ENCODE measurements around the gene SMTNL1.

SMTNL1 gene

GRCh38 chr11:57567515-57568329, 30.3 kb downstream of the SMTNL1 start, which contains the start of gene UBE2L6:
TSS of gene UBE2L6 (minus strand) at chr11:57567672. CDS start at chr11:57567611, 61 bp downstream.
- peak; percentile 40 for TF ChIP-seq CTCF (IDR thresholded peaks at IDR 0.05; ENCODE audit: low read depth, low read length, missing control alignments)
- peak within 1 kb of the TSS; percentile 84 for H3K4me3 ChIP-seq (ENCODE audit: low read depth, low read length)
- DNase-seq (ENCODE audit: low read depth) = no peak

- TF ChIP-seq CTCF (IDR thresholded peaks at IDR 0.05; ENCODE audit: low read depth, low read length, missing control alignments) = peak; percentile 92
- H3K4me3 ChIP-seq (ENCODE audit: low read depth, low read length) = peak overlapping the region; percentile 84
- DNase-seq (ENCODE audit: low read depth) = peak; percentile 43
Measured at GRCh38 chr11:57568330-57568766, 31.0 kb downstream of the SMTNL1 start.

GRCh38 chr11:57571606-57572005, 34.2 kb downstream of the SMTNL1 start:
- H3K4me3 ChIP-seq (ENCODE audit: low read depth, low read length) = no peak overlapping the region
- DNase-seq (ENCODE audit: low read depth) = no peak
- no peak for TF ChIP-seq CTCF (IDR thresholded peaks at IDR 0.05; ENCODE audit: low read depth, low read length, missing control alignments)

GRCh38 chr11:57574061-57574460, 36.7 kb downstream of the SMTNL1 start:
- no peak overlapping the region for H3K4me3 ChIP-seq (ENCODE audit: low read depth, low read length)
- TF ChIP-seq CTCF (IDR thresholded peaks at IDR 0.05; ENCODE audit: low read depth, low read length, missing control alignments) = no peak
- no peak for DNase-seq (ENCODE audit: low read depth)

- TF ChIP-seq CTCF (IDR thresholded peaks at IDR 0.05; ENCODE audit: low read depth, low read length, missing control alignments) = no peak
- no peak overlapping the region for H3K4me3 ChIP-seq (ENCODE audit: low read depth, low read length)
- no peak for DNase-seq (ENCODE audit: low read depth)
Measured at GRCh38 chr11:57584341-57584740, 46.9 kb downstream of the SMTNL1 start.

GRCh38 chr11:57585301-57585700, 47.9 kb downstream of the SMTNL1 start:
- H3K4me3 ChIP-seq (ENCODE audit: low read depth, low read length) = no peak overlapping the region
- no peak for TF ChIP-seq CTCF (IDR thresholded peaks at IDR 0.05; ENCODE audit: low read depth, low read length, missing control alignments)
- no peak for DNase-seq (ENCODE audit: low read depth)
